A549 (cell line): ENCODE results near the gene FGFR3. TPM values are rescaled to one million over a fixed set of nuclear protein-coding genes. Genes with fewer than 3 reads are reported as not detected.

Source experiments
- ATAC-seq, 2 experiments: fragments of 200-7000 bp in 1 of 2; fragments of >200 bp in 1 of 2; cut with Nextera tagmentation in 1 of 2; cut with Tn5 transposase in 1 of 2; 3 replicates each; pipeline versions ENCODE4 v1.8.0 to v1.9.1; 2018 to 2020; ENCODE audit warnings: mild to moderate bottlenecking in 1 of 2, moderate library complexity in 1 of 2
- CTCF ChIA-PET: fragments of 300-600 bp; sonication (Branson Sonifier 250); formaldehyde crosslinking; extraction: SDS; loops from one replicate; lab custom pipeline; 2021; ENCODE audit warnings: antibody characterized with exemption, inconsistent platforms; lab: Yijun Ruan, JAX
- POLR2A ChIA-PET: fragments of 350-600 bp; formaldehyde crosslinking; extraction: SDS; loops from one replicate; lab custom pipeline; 2021; ENCODE audit warnings: antibody characterized with exemption, inconsistent platforms; lab: Yijun Ruan, JAX
- DNase-seq, 2 experiments: peaks; one replicate each; pipeline versions ENCODE4 v3.0.0 to v3.0.0-alpha.2; 2011 to 2016; ENCODE audit warnings: low read depth in 1 of 2, low spot score in 1 of 2
- FAIRE-seq: peaks from 2 replicates; lab custom pipeline; 2011; peaks lifted over from hg19 to GRCh38; lab: Jason Lieb, UNC
- H3K27ac ChIP-seq, 2 experiments: fragments of >200 bp; sonication (Bioruptor Twin); formaldehyde crosslinking; 3 replicates each; pipeline ENCODE4 v1.5.1; 2016 to 2017
- H3K4me1 ChIP-seq: fragments of >200 bp; sonication (Bioruptor Twin); formaldehyde crosslinking; 3 replicates; pipeline ENCODE4 v1.6.1; 2016
- H3K4me2 ChIP-seq: fragments of >200 bp; sonication (Bioruptor Twin); formaldehyde crosslinking; 3 replicates; pipeline ENCODE4 v1.6.1; 2016
- H3K4me3 ChIP-seq: fragments of >200 bp; sonication (Bioruptor Twin); formaldehyde crosslinking; 3 replicates; pipeline ENCODE4 v1.5.1; 2016
- H3K9me3 ChIP-seq: fragments of >200 bp; sonication (Bioruptor Twin); formaldehyde crosslinking; 3 replicates; pipeline ENCODE4 v1.6.1; 2016
- CBX8 ChIP-seq: fragments of 200-600 bp; sonication (generic); IDR thresholded peaks from 2 replicates; pipeline ENCODE4 v1.6.1; 2016
- FOXS1 ChIP-seq: fragments of 250-450 bp; sonication (Bioruptor Pico); IDR thresholded peaks from 2 replicates; pipeline ENCODE4 v1.5.0; 2020; ENCODE audit warnings: mild to moderate bottlenecking, moderate library complexity
- HEYL ChIP-seq: fragments of 250-450 bp; sonication (Bioruptor Pico); IDR thresholded peaks from 2 replicates; pipeline ENCODE4 v1.8.0; 2021; ENCODE audit warnings: mild to moderate bottlenecking, moderate library complexity
- HOXB13 ChIP-seq: fragments of 250-450 bp; sonication (Bioruptor Pico); IDR thresholded peaks from 2 replicates; pipeline ENCODE4 v1.5.0; 2020; ENCODE audit warnings: low read depth, mild to moderate bottlenecking, moderate library complexity
- HOXB5 ChIP-seq: fragments of 250-450 bp; sonication (Bioruptor Pico); IDR thresholded peaks from 2 replicates; pipeline ENCODE4 v1.5.0; 2020; ENCODE audit warnings: mild to moderate bottlenecking, moderate library complexity
- KDM1A ChIP-seq: fragments of 200-600 bp; sonication (generic); IDR thresholded peaks from 2 replicates; pipeline ENCODE4 v1.6.1; 2016; ENCODE audit warnings: low read depth, mild to moderate bottlenecking
- KDM5A ChIP-seq: fragments of 200-600 bp; sonication (generic); IDR thresholded peaks from 2 replicates; pipeline ENCODE4 v1.6.1; 2016; ENCODE audit warnings: antibody characterized with exemption, mild to moderate bottlenecking
- MAZ ChIP-seq: fragments of 150-350 bp; IDR thresholded peaks from 2 replicates; pipeline ENCODE4 v1.6.1; 2014; ENCODE audit warnings: antibody characterized with exemption, low read depth, low read length, borderline replicate concordance
- MYC ChIP-seq: IDR thresholded peaks from 2 replicates; pipeline ENCODE4 v1.6.1; 2012; ENCODE audit warnings: mild to moderate bottlenecking, inconsistent platforms, low read length, improper control_type of control experiment, borderline replicate concordance
- NR3C1 ChIP-seq: fragments of >200 bp; sonication (Bioruptor Twin); formaldehyde crosslinking; IDR thresholded peaks from 3 replicates; pipeline ENCODE4 v1.6.1; 2017
- RAD21 ChIP-seq, 2 experiments: fragments of >200 bp in 1 of 2; sonication (Bioruptor Twin) in 1 of 2; formaldehyde crosslinking in 1 of 2; IDR thresholded peaks in 1 of 2; conservative IDR thresholded peaks in 1 of 2; 2 replicates in 1 of 2; 3 replicates in 1 of 2; pipeline ENCODE4 v1.6.1; 2012 to 2018; ENCODE audit warnings: inconsistent platforms in 1 of 2
- RARB ChIP-seq: fragments of 250-450 bp; sonication (Bioruptor Pico); IDR thresholded peaks from 2 replicates; pipeline ENCODE4 v1.8.0; 2021; ENCODE audit warnings: mild to moderate bottlenecking, moderate library complexity
- TFCP2L1 ChIP-seq: fragments of 250-450 bp; sonication (Bioruptor Pico); IDR thresholded peaks from 2 replicates; pipeline ENCODE4 v1.5.0; 2021; ENCODE audit warnings: mild to moderate bottlenecking
- ZC3H11A ChIP-seq: fragments of 450-650 bp; IDR thresholded peaks from 2 replicates; pipeline ENCODE4 v1.6.1; 2014; ENCODE audit warnings: antibody characterized with exemption, mild to moderate bottlenecking
- ZFP36 ChIP-seq: fragments of 450-650 bp; IDR thresholded peaks from 2 replicates; pipeline ENCODE4 v1.6.1; 2014; ENCODE audit warnings: borderline replicate concordance; ENCODE audit not compliant: partially characterized antibody
- WGBS: methylation state at CpG from one replicate; pipeline ENCODE4 v1.1.6; 2017; ENCODE audit errors: missing lambda C conversion rate; 5-methylcytosine and 5-hydroxymethylcytosine counted together
- polyA plus RNA-seq, 4 experiments: library from polyadenylated mRNA; depleted of rRNA in 3 of 4; stranded (reverse); fragments of >200 nt; fragmentation: RNase III in 1 of 4; extraction: RNeasy Plus Mini Kit Qiagen cat#74134 plus additional on column Dnase treatment in 1 of 4; gene quantifications; 2 replicates in 3 of 4; 3 replicates in 1 of 4; pipeline ENCODE4 v1.2.3, GENCODE V29; 2011 to 2017
- TF ChIP-seq, protein P1 (sequence below): fragments of 250-450 bp; sonication (Bioruptor Pico); IDR thresholded peaks from 2 replicates; pipeline ENCODE4 v1.5.0; 2020; ENCODE audit warnings: low read depth, mild to moderate bottlenecking, moderate library complexity
- TF ChIP-seq, protein P2 (sequence below): fragments of >200 bp; sonication (Bioruptor Twin); formaldehyde crosslinking; IDR thresholded peaks from 2 replicates; pipeline ENCODE4 v1.6.1; 2016
- TF ChIP-seq, protein P3 (sequence below): fragments of >200 bp; sonication (Bioruptor Twin); formaldehyde crosslinking; IDR thresholded peaks from 3 replicates; pipeline ENCODE4 v1.6.1; 2016
- TF ChIP-seq, protein P4 (sequence below): fragments of 450-650 bp; IDR thresholded peaks from 2 replicates; pipeline ENCODE4 v1.6.1; 2014; ENCODE audit warnings: antibody characterized with exemption

Gene FGFR3
- polyA plus RNA-seq, 2 of the 4 experiments (the other 2 are of a cell fraction), result 1.9 to 4.8 TPM

DNA sequence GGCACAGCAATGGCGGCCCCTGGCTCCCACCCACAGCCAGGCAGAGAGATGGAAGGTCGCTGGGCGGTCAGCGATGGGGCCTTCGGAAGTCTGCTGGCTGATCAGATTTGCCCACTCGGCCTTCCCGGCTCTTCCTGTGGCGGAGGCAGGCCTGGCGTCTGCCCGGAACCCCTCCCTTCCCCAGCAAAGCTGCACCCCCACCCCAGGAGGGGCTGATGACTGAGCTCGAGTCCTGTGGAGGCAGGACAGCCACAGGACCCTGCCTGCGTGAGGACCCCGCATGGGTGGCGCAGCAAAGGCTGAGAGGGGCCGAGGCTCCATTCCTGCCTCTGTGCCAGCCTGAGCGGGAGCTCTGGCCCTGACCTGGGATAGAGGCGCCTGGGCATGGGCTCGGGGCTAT lies 37.0 kb upstream of the FGFR3 start (continued):
- no peak for TF ChIP-seq NR3C1
- TF ChIP-seq RAD21 (conservative IDR thresholded peaks at IDR 0.05 in 1 of 2, IDR thresholded peaks at IDR 0.05 in 1 of 2), result no peak
- no peak for TF ChIP-seq HOXB13 (CRISPR knock-in tag)

DNA sequence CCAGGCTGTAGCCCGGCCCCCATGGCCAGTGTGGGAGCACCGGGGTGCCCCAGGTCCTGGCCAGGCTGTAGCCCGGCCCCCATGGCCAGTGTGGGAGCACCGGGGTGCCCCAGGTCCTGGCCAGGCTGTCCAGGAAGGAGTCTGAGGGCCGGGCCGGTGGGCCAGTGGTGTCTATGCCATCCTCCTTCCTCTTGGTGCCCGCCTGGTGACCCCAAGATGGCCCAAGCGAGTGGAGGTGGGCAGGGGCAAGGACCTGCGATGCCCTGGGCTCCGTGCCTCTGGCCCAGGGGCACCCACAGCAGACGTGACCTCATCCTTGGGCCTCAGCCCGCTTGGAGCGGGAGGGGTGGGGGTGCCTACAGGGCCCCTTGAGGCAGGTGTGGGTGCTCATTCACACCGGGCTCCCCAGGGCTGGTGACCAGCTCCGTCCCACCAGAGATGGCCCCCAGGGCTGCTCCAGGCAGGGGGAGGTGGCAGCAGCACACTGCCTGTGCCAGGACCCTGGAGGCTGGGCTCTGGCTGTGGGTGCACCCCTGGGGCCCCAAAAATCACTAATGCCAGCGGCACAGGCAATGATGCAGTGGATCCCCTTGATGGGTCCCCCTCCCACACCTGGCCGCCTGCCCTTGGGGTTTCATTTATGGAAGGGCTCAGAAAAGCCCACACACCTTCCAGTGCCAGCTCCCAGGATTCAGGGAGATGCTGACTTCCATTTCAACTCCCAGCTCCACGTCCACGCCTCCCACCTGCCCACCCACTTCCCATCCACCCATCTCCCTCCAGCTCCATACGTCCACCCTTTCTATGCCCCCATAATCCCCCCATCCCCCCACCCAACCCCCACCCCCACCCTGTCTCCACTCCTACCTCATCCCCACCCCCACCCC lies 36.0 kb upstream of the FGFR3 start:
- ChIA-PET POLR2A (no interaction called here), CTCF (interaction anchor here (1.0 to 13.8 kb wide), 4 partner anchors 9 to 143 kb away, joined by 3 to 227 read pairs (median 13); no protein-coding TSS in a partner anchor)
- ATAC-seq, result no peak

DNA sequence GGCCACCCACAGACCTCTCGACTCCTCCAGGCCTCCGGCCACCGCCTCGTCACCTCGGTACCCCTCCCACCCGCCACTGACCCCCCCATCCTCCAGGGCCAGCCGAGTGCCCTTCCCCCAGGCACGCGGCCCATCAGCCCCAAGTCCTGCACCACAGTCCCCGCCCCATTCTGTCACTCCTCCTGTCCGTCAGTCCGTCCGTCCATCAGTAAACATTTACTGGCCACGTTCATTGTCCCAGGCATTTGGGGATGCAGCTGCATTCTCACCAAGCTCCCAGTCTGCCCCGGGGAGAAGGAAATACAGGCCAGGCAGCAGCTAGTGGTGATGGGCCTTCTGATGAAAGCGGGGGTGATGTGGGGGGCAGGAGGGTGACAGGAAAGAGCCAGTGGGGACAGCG lies 35.3 kb upstream of the FGFR3 start:
- peak overlapping the region; percentile 40 to 56; a peak in 4 of 6 replicates for H3K27ac ChIP-seq
- POLR2A ChIA-PET, result no interaction called here
- peaks cover 22% of the 10 kb centered on the region for H3K4me1 ChIP-seq
- H3K9me3 ChIP-seq, result no peaks in the 10 kb centered on the region
- CTCF ChIA-PET, result interaction anchor here (1.0 to 4.3 kb wide), 3 partner anchors 10 to 142 kb away, joined by 3 to 23 read pairs (median 3); no protein-coding TSS in a partner anchor
- 55% methylated on average over 7 of the region's 17 CpGs for WGBS
- DNase-seq (no peak), ATAC-seq (no peak), FAIRE-seq (no peak)
- no peak for TF ChIP-seq HOXB13 (CRISPR knock-in tag)
- TF ChIP-seq, protein P1, sequence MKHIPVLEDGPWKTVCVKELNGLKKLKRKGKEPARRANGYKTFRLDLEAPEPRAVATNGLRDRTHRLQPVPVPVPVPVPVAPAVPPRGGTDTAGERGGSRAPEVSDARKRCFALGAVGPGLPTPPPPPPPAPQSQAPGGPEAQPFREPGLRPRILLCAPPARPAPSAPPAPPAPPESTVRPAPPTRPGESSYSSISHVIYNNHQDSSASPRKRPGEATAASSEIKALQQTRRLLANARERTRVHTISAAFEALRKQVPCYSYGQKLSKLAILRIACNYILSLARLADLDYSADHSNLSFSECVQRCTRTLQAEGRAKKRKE, result no peak
- TF ChIP-seq, protein P2, sequence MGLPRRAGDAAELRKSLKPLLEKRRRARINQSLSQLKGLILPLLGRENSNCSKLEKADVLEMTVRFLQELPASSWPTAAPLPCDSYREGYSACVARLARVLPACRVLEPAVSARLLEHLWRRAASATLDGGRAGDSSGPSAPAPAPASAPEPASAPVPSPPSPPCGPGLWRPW, result no peak
- no peak for TF ChIP-seq KDM1A
- no peak for TF ChIP-seq HEYL
- no peak for TF ChIP-seq KDM5A
- TF ChIP-seq CBX8, result no peak
- peak overlapping the region; percentile 34; the same call in 2 of the 3 replicates for H3K4me2 ChIP-seq
- no peak overlapping the region for H3K4me3 ChIP-seq

More for the DNA sequence above, 36.0 kb upstream of the FGFR3 start:
- no peak for FAIRE-seq
- no peak for TF ChIP-seq ZFP36
- TF ChIP-seq HOXB5 (CRISPR knock-in tag), result no peak
- TF ChIP-seq, protein P3, sequence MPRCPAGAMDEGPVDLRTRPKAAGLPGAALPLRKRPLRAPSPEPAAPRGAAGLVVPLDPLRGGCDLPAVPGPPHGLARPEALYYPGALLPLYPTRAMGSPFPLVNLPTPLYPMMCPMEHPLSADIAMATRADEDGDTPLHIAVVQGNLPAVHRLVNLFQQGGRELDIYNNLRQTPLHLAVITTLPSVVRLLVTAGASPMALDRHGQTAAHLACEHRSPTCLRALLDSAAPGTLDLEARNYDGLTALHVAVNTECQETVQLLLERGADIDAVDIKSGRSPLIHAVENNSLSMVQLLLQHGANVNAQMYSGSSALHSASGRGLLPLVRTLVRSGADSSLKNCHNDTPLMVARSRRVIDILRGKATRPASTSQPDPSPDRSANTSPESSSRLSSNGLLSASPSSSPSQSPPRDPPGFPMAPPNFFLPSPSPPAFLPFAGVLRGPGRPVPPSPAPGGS, result no peak
- TF ChIP-seq MYC, result no peak
- TF ChIP-seq RARB (CRISPR knock-in tag), result no peak
- TF ChIP-seq HEYL, result no peak
- TF ChIP-seq CBX8, result no peak
- Histone ChIP-seq H3K27ac (peak overlapping the region in 1 of 2 experiments; percentile 56; a peak in 3 of 6 replicates), H3K9me3 (no peaks in the 10 kb centered on the region), H3K4me1 (peaks cover 29% of the 10 kb centered on the region), H3K4me2 (no peak overlapping the region), H3K4me3 (no peak overlapping the region)
- 81% methylated on average over 8 of the region's 20 CpGs for WGBS
- DNase-seq, result no peak

DNA sequence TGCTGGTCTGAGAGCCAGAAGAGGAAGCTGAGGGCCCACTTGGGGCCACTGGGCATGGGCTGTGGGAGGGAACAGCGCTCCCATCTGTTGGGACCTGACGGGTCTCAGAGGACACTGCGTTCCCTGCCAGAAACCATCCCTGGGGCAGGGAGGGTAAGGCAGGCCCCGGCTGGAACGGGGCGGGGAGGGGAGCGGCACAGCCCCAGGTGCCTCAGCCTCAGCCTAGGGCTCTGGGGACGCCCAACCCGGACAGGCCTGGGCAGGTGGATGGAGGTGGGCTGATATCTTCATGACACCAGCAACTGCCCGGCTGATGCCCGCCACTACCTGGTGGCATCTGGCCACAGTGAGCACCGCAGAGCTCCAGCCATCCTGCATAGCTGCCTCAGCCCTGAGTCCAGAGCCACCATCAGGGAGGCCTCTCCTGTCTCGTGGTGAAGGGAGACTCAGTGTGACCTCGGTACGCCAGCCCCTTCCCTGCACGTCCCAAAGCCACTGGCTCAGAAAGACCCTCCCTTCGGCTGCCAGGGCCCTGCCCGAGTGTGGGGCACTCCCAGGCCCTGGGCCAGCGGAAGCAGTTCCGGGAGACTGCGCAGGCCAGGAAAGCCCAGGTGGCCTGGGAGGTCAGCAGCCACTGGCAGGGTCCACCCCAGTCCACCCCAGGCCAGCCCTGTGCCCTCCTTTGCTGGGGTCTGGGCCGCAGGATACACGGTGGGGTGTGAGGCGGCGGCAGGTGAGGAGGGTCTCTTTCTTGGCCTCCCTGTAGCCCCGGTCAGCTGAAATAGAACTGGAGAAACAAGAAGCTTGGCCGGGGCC lies 34.6 kb upstream of the FGFR3 start:
- 84% methylated on average over 9 of the region's 27 CpGs for WGBS
- CTCF ChIA-PET, result interaction anchor here (1.0 to 4.3 kb wide), 2 partner anchors 11 to 35 kb away, joined by 4 to 23 read pairs; partner anchors contain the start of gene FGFR3
- FAIRE-seq (no peak), ATAC-seq (peak in 1 of 2 experiments; percentile 3; a peak in 2 of 6 replicates), DNase-seq (no peak)
- Histone ChIP-seq H3K4me3 (no peak overlapping the region), H3K4me1 (peaks cover 21% of the 10 kb centered on the region), H3K9me3 (no peaks in the 10 kb centered on the region), H3K27ac (peak overlapping the region; percentile 40 to 56; a peak in 4 of 6 replicates), H3K4me2 (peak overlapping the region; percentile 34; the same call in 1 of the 3 replicates)
- TF ChIP-seq, protein P4, sequence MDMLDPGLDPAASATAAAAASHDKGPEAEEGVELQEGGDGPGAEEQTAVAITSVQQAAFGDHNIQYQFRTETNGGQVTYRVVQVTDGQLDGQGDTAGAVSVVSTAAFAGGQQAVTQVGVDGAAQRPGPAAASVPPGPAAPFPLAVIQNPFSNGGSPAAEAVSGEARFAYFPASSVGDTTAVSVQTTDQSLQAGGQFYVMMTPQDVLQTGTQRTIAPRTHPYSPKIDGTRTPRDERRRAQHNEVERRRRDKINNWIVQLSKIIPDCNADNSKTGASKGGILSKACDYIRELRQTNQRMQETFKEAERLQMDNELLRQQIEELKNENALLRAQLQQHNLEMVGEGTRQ, result no peak
- TF ChIP-seq TFCP2L1 (CRISPR knock-in tag), result no peak
- TF ChIP-seq FOXS1 (CRISPR knock-in tag), result no peak
- no peak for TF ChIP-seq ZC3H11A
- no peak for TF ChIP-seq MAZ
- POLR2A ChIA-PET, result no interaction called here
